B cell (primary cell): ENCODE data around the gene TAMALIN. TPM values are rescaled to one million over a fixed set of nuclear protein-coding genes. Genes with fewer than 3 reads are reported as not detected.

Experiments used
- ATAC-seq: fragments of 200-7000 bp; cut with Tn5 transposase; one replicate; pipeline ENCODE4 v1.10.0; 2021; ENCODE audit warnings: low read depth, mild to moderate bottlenecking, moderate number of reproducible peaks, moderate library complexity
- CTCF ChIA-PET: fragments of 350-600 bp; sonication (Branson Sonifier 250); formaldehyde crosslinking; loops from one replicate; lab custom pipeline; 2021; ENCODE audit warnings: antibody characterized with exemption, inconsistent platforms; lab: Charles Lee
- POLR2A ChIA-PET: fragments of 350-600 bp; sonication (Branson Sonifier 250); formaldehyde crosslinking; loops from one replicate; lab custom pipeline; 2021; ENCODE audit warnings: antibody characterized with exemption; lab: Charles Lee
- DNase-seq: peaks from one replicate; pipeline ENCODE4 v3.0.0; 2013
- H2AFZ ChIP-seq: 2 replicates; pipeline ENCODE4 v1.6.1; 2012; ENCODE audit warnings: mild to moderate bottlenecking, low read depth, low read length; ENCODE audit not compliant: insufficient read depth, poor library complexity, severe bottlenecking
- H3K27ac ChIP-seq, 2 donors: 1 replicate in 1 of 2; 2 replicates in 1 of 2; pipeline ENCODE4 v1.5.1; 2012 to 2013; ENCODE audit warnings: low read length in 2 of 2, mild to moderate bottlenecking in 2 of 2, moderate library complexity in 1 of 2
- H3K27me3 ChIP-seq, 4 experiments: fragments of 200-600 bp in 1 of 4; sonication (generic) in 1 of 4; replicated peaks in 1 of 4; 1 replicate in 2 of 4; 2 replicates in 2 of 4; pipeline versions ENCODE4 v1.6.1 to v1.7.0; 2013 to 2016; ENCODE audit warnings: low read length in 3 of 4, mild to moderate bottlenecking in 2 of 4, mixed read lengths in 1 of 4, moderate library complexity in 1 of 4; ENCODE audit not compliant: insufficient read depth in 4 of 4, control insufficient read depth in 3 of 4; ENCODE audit errors: control extremely low read depth in 1 of 4
- H3K36me3 ChIP-seq, 2 experiments: replicated peaks in 1 of 2; 1 replicate in 1 of 2; 2 replicates in 1 of 2; pipeline versions ENCODE4 v1.6.1 to v1.7.1; 2013; ENCODE audit warnings: low read length in 1 of 2; ENCODE audit not compliant: insufficient read depth in 2 of 2, control insufficient read depth in 1 of 2; ENCODE audit errors: control extremely low read depth in 1 of 2, extremely low read depth in 1 of 2
- H3K4me1 ChIP-seq, 2 donors: fragments of 200-600 bp in 1 of 2; sonication (generic) in 1 of 2; 1 replicate in 1 of 2; 2 replicates in 1 of 2; pipeline versions ENCODE4 v1.5.1 to v1.6.1; 2013 to 2017; ENCODE audit warnings: low read length in 2 of 2; ENCODE audit not compliant: control insufficient read depth in 2 of 2, insufficient read depth in 2 of 2
- H3K4me2 ChIP-seq: replicated peaks from 2 replicates; pipeline ENCODE3; 2012; ENCODE audit warnings: mild to moderate bottlenecking, low read depth, low read length; ENCODE audit not compliant: poor library complexity, severe bottlenecking
- H3K4me3 ChIP-seq, 5 experiments: fragments of 200-600 bp in 1 of 5; sonication (generic) in 1 of 5; 1 replicate in 3 of 5; 2 replicates in 2 of 5; pipeline versions ENCODE4 v1.5.1 to v1.7.0; 2011 to 2016; ENCODE audit warnings: low read length in 4 of 5, mild to moderate bottlenecking in 4 of 5, low read depth in 2 of 5, control low read depth in 1 of 5, moderate library complexity in 1 of 5; ENCODE audit not compliant: insufficient read depth in 1 of 5; ENCODE audit errors: control extremely low read depth in 1 of 5, extremely low read depth in 1 of 5
- H3K79me2 ChIP-seq: fragments of 200-600 bp; sonication (generic); one replicate; pipeline ENCODE4 v1.6.0; 2016; ENCODE audit warnings: low read length; ENCODE audit not compliant: control insufficient read depth, insufficient read depth
- H3K9ac ChIP-seq: fragments of 200-600 bp; sonication (generic); 2 replicates; pipeline ENCODE4 v1.6.1; 2017; ENCODE audit warnings: mild to moderate bottlenecking, low read length, moderate library complexity
- H3K9me3 ChIP-seq, 3 donors: one replicate each; pipeline versions ENCODE4 v1.6.1 to v1.7.1; 2013; ENCODE audit warnings: low read length in 2 of 3; ENCODE audit not compliant: control insufficient read depth in 2 of 3, insufficient read depth in 1 of 3; ENCODE audit errors: control extremely low read depth in 1 of 3
- H4K20me1 ChIP-seq: 2 replicates; pipeline ENCODE4 v1.6.0; 2012; ENCODE audit warnings: mild to moderate bottlenecking, low read length; ENCODE audit not compliant: insufficient read depth, control insufficient read depth, poor library complexity, severe bottlenecking
- H3K27ac Mint-ChIP-seq: one replicate; pipeline ENCODE4 v1.8.0; 2021; ENCODE audit warnings: mixed read lengths
- H3K27me3 Mint-ChIP-seq: one replicate; pipeline ENCODE4 v1.8.0; 2021; ENCODE audit warnings: mixed read lengths
- H3K4me1 Mint-ChIP-seq: one replicate; pipeline ENCODE4 v1.8.0; 2021; ENCODE audit warnings: mixed read lengths
- H3K4me3 Mint-ChIP-seq: one replicate; pipeline ENCODE4 v1.8.0; 2021; ENCODE audit warnings: mixed read lengths
- H3K9me3 Mint-ChIP-seq: one replicate; pipeline ENCODE4 v1.8.0; 2022; ENCODE audit warnings: mixed read lengths; ENCODE audit not compliant: insufficient read depth
- EZH2 ChIP-seq: IDR thresholded peaks from 2 replicates; pipeline ENCODE4 v1.6.1; 2012; ENCODE audit warnings: borderline replicate concordance, low read depth, mild to moderate bottlenecking, moderate library complexity, low read length; ENCODE audit not compliant: insufficient read depth, poor library complexity, severe bottlenecking
- WGBS: methylation state at CpG from one replicate; pipeline ENCODE4 v1.1.5; 2013; ENCODE audit warnings: missing lambda C conversion rate; ENCODE audit not compliant: insufficient coverage; 5-methylcytosine and 5-hydroxymethylcytosine counted together
- intact Hi-C: fragments of 100-400 bp; cut with micrococcal nuclease; formaldehyde crosslinking; loops from one replicate; pipeline ENCODE4 v1.10.0; 2022
- polyA plus RNA-seq: library from polyadenylated mRNA; depleted of rRNA; stranded (reverse); fragments of >200 nt; gene quantifications from 2 replicates; pipeline ENCODE4 v1.2.3, GENCODE V29; 2012
- small RNA-seq: library from RNA; depleted of rRNA; stranded (forward); fragments of <200 nt; gene quantifications from one replicate; pipeline ENCODE3, GENCODE V24; 2012; ENCODE audit warnings: low replicate concordance, low read depth; ENCODE audit not compliant: insufficient read length
- total RNA-seq, 2 donors: library from RNA; stranded (reverse); fragments of 120-200 nt in 1 of 2; gene quantifications; 1 replicate in 1 of 2; 2 replicates in 1 of 2; pipeline versions ENCODE4 v1.2.3 to v1.2.4, GENCODE V29; 2013 to 2022
- TF ChIP-seq, protein P1 (sequence below): fragments of 200-600 bp; IDR thresholded peaks from one replicate; pipeline ENCODE4 v1.8.0; 2022; ENCODE audit warnings: antibody characterized with exemption, mild to moderate bottlenecking

Gene TAMALIN
- total and polyA plus RNA-seq, 2 donors (not counting 1 experiment from before 2014, with no cell fraction given) = 139 to 151 TPM

DNA sequence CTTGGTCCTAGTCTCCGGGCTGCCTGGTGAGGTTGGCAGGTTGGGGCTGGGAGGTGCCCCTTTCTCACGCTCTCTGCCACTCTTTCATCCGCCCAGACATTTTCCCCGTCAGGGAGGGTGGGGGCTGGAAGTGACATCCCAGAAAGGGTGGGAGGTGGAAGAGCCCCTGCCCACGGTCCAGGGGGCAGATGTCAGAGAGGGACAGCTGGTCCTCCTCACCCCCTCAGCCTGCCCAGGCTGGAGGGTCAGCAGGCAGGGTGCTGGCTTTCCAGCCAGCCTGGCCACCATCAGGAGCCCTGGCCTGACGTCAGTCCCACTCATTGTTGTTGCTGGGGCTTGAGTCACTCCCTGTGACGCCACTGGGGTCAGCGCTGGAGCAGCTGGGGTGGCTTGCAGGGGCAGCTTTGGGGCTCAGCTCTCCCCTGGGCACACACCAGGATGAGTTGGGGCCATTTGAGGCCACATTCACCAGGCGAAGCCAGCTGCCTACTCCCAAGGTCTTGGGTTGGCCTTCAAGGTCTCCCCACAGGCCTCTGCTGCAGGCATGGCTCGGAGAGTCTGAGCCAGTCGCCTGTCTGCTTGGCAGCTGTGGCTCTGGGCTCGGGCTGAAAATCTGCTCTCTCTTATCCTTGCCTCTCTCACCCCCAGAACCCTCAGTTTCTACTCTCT lies 57.4 kb downstream of the TAMALIN start:
- Histone ChIP-seq H3K9me3 (peaks cover 0 to 2% (median 0%) of the 10 kb centered on the region in 3 donors), H2AFZ (no peak overlapping the region), H3K9ac (no peak overlapping the region), H3K27ac (no peak overlapping the region), H3K79me2 (no peaks in the 10 kb centered on the region), H3K36me3 (peaks cover 0 to 3% of the 10 kb centered on the region in 2 experiments), H3K27me3 (peaks cover 0 to 5% (median 0%) of the 10 kb centered on the region in 4 experiments), H3K4me3 (no peak overlapping the region), H3K4me2 (no peak overlapping the region), H3K4me1 (peaks cover 3% of the 10 kb centered on the region in 2 donors), H4K20me1 (no peaks in the 10 kb centered on the region)
- 89% methylated on average over 10 of the region's 12 CpGs for whole genome bisulfite sequencing
- ChIA-PET CTCF (interaction anchor here (34.6 kb wide), 1 partner anchor 31 kb away, joined by 1315 read pairs; no protein-coding TSS in a partner anchor), POLR2A (interaction anchor here (1.6 kb wide), 1 partner anchor 27 kb away, joined by 3 read pairs; no protein-coding TSS in a partner anchor)
- Mint-ChIP-seq H3K27me3 (peaks cover 7% of the 10 kb centered on the region), H3K4me1 (peaks cover 3% of the 10 kb centered on the region), H3K9me3 (no peaks in the 10 kb centered on the region), H3K27ac (no peak overlapping the region), H3K4me3 (no peak overlapping the region)
- no peak for DNase-seq
- intact Hi-C loops = no loop called here
- no peak for ATAC-seq
- no peak for TF ChIP-seq EZH2
- TF ChIP-seq, protein P1, sequence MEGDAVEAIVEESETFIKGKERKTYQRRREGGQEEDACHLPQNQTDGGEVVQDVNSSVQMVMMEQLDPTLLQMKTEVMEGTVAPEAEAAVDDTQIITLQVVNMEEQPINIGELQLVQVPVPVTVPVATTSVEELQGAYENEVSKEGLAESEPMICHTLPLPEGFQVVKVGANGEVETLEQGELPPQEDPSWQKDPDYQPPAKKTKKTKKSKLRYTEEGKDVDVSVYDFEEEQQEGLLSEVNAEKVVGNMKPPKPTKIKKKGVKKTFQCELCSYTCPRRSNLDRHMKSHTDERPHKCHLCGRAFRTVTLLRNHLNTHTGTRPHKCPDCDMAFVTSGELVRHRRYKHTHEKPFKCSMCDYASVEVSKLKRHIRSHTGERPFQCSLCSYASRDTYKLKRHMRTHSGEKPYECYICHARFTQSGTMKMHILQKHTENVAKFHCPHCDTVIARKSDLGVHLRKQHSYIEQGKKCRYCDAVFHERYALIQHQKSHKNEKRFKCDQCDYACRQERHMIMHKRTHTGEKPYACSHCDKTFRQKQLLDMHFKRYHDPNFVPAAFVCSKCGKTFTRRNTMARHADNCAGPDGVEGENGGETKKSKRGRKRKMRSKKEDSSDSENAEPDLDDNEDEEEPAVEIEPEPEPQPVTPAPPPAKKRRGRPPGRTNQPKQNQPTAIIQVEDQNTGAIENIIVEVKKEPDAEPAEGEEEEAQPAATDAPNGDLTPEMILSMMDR = no peak

Small RNAs within 50 kb of the gene (small RNA-seq; reads per million reads assigned to genes)
- gene RNU6-574P = 0.95 reads per million

Other genes starting within 250 kb of the TAMALIN start
- gene FIGNL2, start 158.2 kb upstream of the TAMALIN start, total RNA-seq = 0.79 and 1.0 TPM in 2 replicates
- 0.16 and 0.26 TPM in 2 replicates for gene FIGNL2, start 158.2 kb upstream of the TAMALIN start, polyA plus RNA-seq
- not detected in 2 replicates for gene ANKRD33, start 118.8 kb upstream of the TAMALIN start, total RNA-seq
- gene ANKRD33, start 118.8 kb upstream of the TAMALIN start, polyA plus RNA-seq = not detected in 2 replicates
- gene ACVRL1, start 99.4 kb upstream of the TAMALIN start, total RNA-seq = not detected in 2 replicates
- not detected in 2 replicates for gene ACVRL1, start 99.4 kb upstream of the TAMALIN start, polyA plus RNA-seq
- gene ACVR1B, start 55.2 kb upstream of the TAMALIN start, total RNA-seq = 8.7 and 10.6 TPM in 2 replicates
- 3.2 and 3.4 TPM in 2 replicates for gene ACVR1B, start 55.2 kb upstream of the TAMALIN start, polyA plus RNA-seq
- gene NR4A1, start 44.5 kb downstream of the TAMALIN start, total RNA-seq = 43.2 and 52.8 TPM in 2 replicates
- 470 and 1,095 TPM in 2 replicates for gene NR4A1, start 44.5 kb downstream of the TAMALIN start, polyA plus RNA-seq
- 19.4 and 20.0 TPM in 2 replicates for gene ATG101, start 63.0 kb downstream of the TAMALIN start, total RNA-seq
- gene ATG101, start 63.0 kb downstream of the TAMALIN start, polyA plus RNA-seq = 50.3 and 98.6 TPM in 2 replicates
- gene SMIM41, start 72.8 kb downstream of the TAMALIN start, total RNA-seq = not detected in 2 replicates
- gene SMIM41, start 72.8 kb downstream of the TAMALIN start, polyA plus RNA-seq = 0.12 TPM in 1 of 2 replicates, not detected in the other
- not detected in 2 replicates for gene KRT80, start 185.1 kb downstream of the TAMALIN start, total RNA-seq
- not detected in 2 replicates for gene KRT80, start 185.1 kb downstream of the TAMALIN start, polyA plus RNA-seq
- gene KRT7, start 226.3 kb downstream of the TAMALIN start, total RNA-seq = not detected in 2 replicates
- not detected in 2 replicates for gene KRT7, start 226.3 kb downstream of the TAMALIN start, polyA plus RNA-seq